Neural cell (in vitro differentiated cells): ENCODE results near the gene ADARB2.

Source experiments
- EZH2 ChIP-seq: fragments of 200-600, 300-800 bp; shearing (Covaris generic), sonication (generic); IDR thresholded peaks from 2 replicates; pipeline ENCODE4 v1.6.1; 2014; ENCODE audit warnings: antibody characterized with exemption, low read length, borderline replicate concordance, mild to moderate bottlenecking; ENCODE audit not compliant: insufficient read depth, poor library complexity, severe bottlenecking
- MXI1 ChIP-seq: fragments of 450-650 bp; conservative IDR thresholded peaks from 2 replicates; pipeline ENCODE4 v1.6.1; 2014; ENCODE audit warnings: antibody characterized with exemption, mild to moderate bottlenecking; ENCODE audit not compliant: poor library complexity, severe bottlenecking
- POLR2AphosphoS5 ChIP-seq: IDR thresholded peaks from 2 replicates; pipeline ENCODE4 v1.6.1; 2012
- TAF1 ChIP-seq: IDR thresholded peaks from 2 replicates; pipeline ENCODE4 v1.6.1; 2012; ENCODE audit warnings: low read depth
- TF ChIP-seq, protein P1 (sequence below): fragments of 450-650 bp; IDR thresholded peaks from 2 replicates; pipeline ENCODE4 v1.5.1; 2014; ENCODE audit warnings: antibody characterized with exemption, mild to moderate bottlenecking, moderate library complexity; ENCODE audit not compliant: poor library complexity, severe bottlenecking
- TF ChIP-seq, protein P2 (sequence below): IDR thresholded peaks from 2 replicates; pipeline ENCODE4 v1.6.1; 2012; ENCODE audit warnings: borderline replicate concordance

DNA sequence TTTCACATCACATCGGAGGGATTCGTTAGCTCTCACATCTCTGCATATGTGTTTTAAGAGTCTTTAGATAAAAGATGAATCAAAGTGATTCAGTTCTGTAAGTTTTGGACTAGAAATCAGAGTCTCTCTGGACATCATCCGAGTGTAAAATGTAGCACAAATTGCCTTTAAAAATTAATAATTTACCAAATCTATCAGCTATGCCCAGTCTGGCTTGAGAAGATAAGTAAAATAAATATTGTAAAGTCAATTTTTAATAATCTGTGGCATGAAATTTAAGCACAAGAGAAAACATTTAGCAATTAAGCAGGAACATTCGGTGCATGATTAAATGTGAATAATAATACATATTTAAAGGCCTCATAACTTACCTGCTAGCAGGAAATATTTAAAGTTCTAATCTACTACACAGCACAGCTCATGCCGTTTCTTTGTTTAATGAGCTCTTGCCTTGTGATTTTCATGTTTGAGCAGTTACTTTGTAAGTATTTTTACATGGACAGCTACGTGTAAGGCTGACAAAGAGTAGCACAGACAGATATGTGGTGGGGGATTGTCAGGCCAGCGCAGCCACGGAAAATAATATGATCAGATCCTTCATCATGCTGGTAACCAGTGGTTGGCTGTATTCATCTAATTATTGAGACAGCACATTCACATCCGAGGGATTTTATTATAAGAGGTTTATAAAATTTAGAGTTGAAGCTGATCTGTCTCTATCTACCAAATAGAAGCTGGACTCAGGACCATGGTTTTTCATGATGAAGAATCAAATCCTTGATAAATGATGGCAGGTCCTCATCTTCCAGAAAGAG is 317.3 kb downstream of the ADARB2 start:
- TF ChIP-seq MXI1 (no peak), TAF1 (no peak), EZH2 (no peak), POLR2AphosphoS5 (no peak)
- TF ChIP-seq, protein P1, sequence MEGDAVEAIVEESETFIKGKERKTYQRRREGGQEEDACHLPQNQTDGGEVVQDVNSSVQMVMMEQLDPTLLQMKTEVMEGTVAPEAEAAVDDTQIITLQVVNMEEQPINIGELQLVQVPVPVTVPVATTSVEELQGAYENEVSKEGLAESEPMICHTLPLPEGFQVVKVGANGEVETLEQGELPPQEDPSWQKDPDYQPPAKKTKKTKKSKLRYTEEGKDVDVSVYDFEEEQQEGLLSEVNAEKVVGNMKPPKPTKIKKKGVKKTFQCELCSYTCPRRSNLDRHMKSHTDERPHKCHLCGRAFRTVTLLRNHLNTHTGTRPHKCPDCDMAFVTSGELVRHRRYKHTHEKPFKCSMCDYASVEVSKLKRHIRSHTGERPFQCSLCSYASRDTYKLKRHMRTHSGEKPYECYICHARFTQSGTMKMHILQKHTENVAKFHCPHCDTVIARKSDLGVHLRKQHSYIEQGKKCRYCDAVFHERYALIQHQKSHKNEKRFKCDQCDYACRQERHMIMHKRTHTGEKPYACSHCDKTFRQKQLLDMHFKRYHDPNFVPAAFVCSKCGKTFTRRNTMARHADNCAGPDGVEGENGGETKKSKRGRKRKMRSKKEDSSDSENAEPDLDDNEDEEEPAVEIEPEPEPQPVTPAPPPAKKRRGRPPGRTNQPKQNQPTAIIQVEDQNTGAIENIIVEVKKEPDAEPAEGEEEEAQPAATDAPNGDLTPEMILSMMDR = no peak
- TF ChIP-seq, protein P2, sequence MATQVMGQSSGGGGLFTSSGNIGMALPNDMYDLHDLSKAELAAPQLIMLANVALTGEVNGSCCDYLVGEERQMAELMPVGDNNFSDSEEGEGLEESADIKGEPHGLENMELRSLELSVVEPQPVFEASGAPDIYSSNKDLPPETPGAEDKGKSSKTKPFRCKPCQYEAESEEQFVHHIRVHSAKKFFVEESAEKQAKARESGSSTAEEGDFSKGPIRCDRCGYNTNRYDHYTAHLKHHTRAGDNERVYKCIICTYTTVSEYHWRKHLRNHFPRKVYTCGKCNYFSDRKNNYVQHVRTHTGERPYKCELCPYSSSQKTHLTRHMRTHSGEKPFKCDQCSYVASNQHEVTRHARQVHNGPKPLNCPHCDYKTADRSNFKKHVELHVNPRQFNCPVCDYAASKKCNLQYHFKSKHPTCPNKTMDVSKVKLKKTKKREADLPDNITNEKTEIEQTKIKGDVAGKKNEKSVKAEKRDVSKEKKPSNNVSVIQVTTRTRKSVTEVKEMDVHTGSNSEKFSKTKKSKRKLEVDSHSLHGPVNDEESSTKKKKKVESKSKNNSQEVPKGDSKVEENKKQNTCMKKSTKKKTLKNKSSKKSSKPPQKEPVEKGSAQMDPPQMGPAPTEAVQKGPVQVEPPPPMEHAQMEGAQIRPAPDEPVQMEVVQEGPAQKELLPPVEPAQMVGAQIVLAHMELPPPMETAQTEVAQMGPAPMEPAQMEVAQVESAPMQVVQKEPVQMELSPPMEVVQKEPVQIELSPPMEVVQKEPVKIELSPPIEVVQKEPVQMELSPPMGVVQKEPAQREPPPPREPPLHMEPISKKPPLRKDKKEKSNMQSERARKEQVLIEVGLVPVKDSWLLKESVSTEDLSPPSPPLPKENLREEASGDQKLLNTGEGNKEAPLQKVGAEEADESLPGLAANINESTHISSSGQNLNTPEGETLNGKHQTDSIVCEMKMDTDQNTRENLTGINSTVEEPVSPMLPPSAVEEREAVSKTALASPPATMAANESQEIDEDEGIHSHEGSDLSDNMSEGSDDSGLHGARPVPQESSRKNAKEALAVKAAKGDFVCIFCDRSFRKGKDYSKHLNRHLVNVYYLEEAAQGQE = no peak
